IMR-90 (cell line): ENCODE results near the gene TTLL12.
"Not testable (repeated sequence)": the region's sequence is repeated elsewhere in the genome, so short reads cannot be mapped to it uniquely, and the experiment has no call there.

ENCODE experiments used
- POLR2A ChIP-seq: IDR thresholded peaks from 2 replicates; pipeline ENCODE4 v1.6.1; 2012; ENCODE audit warnings: mild to moderate bottlenecking, low read depth, low read length
- TF ChIP-seq, protein P1 (sequence below): conservative IDR thresholded peaks from 2 replicates; pipeline ENCODE4 v1.5.1; 2012; ENCODE audit warnings: mild to moderate bottlenecking, low read depth, low read length, improper control_type of control experiment

DNA sequence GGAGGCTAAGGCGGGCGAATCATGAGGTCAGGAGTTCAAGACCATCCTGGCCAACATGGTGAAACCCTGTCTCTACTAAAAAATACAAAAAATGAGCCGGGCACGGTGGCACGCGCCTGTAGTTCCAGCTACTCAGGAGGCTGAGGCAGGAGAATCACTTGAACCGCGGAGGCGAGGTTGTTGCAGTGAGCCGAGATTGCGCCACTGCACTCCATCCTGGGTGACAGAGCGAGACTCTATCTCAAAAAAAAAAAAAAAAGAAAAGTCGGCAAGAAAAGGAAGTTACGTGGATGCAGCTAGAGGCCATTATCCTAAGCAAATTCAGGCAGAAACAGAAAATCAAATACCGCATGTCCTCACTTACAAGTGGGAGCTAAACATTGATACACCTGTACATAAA is 40.6 kb downstream of the TTLL12 start:
- TF ChIP-seq, protein P1, sequence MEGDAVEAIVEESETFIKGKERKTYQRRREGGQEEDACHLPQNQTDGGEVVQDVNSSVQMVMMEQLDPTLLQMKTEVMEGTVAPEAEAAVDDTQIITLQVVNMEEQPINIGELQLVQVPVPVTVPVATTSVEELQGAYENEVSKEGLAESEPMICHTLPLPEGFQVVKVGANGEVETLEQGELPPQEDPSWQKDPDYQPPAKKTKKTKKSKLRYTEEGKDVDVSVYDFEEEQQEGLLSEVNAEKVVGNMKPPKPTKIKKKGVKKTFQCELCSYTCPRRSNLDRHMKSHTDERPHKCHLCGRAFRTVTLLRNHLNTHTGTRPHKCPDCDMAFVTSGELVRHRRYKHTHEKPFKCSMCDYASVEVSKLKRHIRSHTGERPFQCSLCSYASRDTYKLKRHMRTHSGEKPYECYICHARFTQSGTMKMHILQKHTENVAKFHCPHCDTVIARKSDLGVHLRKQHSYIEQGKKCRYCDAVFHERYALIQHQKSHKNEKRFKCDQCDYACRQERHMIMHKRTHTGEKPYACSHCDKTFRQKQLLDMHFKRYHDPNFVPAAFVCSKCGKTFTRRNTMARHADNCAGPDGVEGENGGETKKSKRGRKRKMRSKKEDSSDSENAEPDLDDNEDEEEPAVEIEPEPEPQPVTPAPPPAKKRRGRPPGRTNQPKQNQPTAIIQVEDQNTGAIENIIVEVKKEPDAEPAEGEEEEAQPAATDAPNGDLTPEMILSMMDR, result not testable (repeated sequence)
- not testable (repeated sequence) for TF ChIP-seq POLR2A
